Suppressor macrophage treated with lipopolysaccharide for 1 hour (primary cell): Measurements from ENCODE around the gene ZNF227.
"Not testable (repeated sequence)": the region's sequence is repeated elsewhere in the genome, so short reads cannot be mapped to it uniquely, and the experiment has no call there.

Experiments
- DNase-seq, 3 donors: peaks; one replicate each; pipeline ENCODE4 v3.0.0-alpha.2; 2020 to 2022

The ZNF227 gene

DNA sequence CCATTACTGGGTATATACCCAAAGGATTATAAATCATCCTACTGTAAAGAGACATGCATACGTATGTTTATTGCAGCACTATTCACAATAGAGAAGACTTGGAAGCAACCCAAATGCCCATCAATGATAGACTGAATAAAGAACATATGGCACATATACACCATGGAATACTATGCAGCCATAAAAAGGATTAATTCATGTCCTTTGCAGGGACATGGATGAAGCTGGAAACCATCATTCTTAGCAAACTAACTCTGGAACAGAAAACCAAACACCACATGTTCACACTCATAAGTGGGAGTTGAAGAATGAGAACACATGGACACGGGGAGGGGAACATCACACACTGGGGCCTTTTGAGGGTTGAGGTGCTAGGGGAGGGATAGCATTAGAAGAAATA lies 41.1 kb downstream of the ZNF227 start:
- DNase-seq = not testable (repeated sequence)

DNA sequence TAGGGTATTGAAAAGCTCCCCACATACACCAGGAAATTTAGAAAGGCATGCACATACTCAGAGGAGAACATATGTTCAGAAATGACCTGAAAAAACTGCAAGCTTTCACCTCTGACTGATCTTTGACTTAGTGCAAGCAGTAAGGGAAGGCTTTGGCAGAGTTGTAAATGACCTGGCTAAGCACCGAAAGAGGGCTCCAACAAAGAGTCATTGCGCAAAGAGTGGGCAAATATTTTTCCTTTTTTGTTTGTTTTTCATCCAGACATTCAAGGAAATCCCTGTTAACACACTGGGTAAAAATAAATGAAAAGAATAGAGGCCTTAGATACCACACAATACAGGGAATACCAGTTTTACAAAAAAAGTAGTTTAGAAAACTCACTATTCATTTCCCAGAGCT lies 42.2 kb downstream of the ZNF227 start:
- no peak for DNase-seq

DNA sequence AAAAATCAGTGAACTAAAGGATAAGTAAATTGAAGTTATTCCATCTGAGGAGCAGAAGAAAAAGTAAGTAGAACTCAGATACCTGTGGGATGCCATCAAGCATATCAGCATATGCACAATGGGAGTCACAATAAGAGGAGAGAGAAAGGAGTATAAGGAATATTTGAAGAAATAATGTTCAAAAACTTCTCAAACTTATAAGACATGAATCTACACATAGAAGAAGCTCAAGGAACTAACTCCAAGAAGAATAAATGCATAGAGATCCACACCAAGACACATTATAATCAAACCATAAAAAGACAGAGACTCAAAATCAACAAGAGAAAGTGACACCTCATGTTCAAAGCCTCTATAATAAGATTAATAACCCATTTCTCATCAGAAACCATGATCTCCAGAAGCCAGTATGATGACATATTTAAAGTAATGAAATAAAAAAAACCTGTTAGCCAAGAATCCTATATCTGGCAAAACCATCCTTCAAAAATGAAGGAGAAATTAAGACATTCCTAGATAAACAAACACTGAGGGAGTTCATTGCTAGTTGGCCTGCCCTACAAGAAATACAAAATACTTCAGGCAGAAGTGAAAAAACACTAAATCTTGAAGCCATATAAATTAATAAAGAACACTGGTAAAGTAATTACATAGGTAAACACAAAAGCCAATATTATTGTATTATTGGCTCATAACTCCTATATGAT lies 43.5 kb downstream of the ZNF227 start:
- DNase-seq = no peak

DNA sequence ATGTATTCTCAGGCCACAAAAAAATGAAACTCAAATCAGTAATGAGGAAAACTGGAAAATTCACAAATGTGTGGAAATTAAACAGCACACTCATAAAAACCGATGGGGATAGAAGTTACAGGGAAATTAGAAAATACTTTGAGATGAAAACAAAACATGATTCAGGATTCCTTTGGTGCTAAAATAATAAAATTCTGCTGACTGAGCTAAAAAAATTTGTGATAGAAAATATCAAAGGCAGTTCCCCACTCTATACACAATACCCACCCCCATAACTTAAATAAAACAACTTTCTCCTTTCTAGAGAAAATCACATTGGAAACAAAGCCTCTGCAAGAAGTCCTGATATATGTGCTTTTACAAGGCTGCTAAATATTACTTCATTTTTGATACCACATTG lies 45.8 kb downstream of the ZNF227 start:
- no peak for DNase-seq

DNA sequence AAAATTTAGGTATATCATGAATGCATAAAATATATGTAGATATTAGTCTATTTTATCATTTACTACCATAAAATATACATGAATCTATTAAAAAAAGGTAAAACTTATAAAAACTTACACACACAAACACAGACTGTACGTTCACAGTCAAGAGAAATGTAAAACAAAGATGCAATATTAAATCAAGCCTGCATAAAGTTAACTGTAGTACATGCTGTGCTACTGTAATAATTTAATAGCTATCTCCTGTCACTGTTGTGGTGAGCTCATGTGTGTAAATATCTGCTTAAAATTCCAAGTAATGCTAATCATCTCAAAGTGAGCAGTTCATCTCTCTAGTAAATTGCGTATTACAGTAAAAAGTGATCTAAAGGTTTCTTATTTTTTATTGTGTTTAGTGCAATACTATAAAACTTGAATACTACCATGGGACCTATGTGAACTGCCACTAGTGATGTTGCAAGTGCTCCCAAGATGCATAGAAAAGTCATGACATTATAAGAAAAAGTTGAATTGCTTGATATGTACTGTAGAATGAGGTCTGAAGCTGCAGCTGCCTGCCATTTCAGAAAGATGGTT lies 46.6 kb downstream of the ZNF227 start:
- no peak for DNase-seq

DNA sequence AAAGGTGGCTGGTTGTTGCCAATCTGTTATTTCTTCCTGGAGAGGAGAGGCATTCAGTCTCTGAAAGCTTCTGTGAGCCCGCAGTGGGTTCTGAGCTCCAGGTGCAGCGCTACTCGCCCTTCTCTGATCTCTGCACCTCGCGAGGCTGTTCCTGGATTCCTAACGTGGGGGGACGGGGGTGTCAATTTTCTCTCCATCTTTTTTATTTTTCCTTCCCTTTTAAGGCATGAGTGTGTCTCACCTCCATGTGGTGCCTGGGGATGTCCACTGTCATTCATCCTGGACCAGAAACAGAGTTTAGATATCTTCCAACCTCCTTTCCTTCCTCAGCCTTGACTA lies 48.0 kb downstream of the ZNF227 start:
- DNase-seq = no peak

DNA sequence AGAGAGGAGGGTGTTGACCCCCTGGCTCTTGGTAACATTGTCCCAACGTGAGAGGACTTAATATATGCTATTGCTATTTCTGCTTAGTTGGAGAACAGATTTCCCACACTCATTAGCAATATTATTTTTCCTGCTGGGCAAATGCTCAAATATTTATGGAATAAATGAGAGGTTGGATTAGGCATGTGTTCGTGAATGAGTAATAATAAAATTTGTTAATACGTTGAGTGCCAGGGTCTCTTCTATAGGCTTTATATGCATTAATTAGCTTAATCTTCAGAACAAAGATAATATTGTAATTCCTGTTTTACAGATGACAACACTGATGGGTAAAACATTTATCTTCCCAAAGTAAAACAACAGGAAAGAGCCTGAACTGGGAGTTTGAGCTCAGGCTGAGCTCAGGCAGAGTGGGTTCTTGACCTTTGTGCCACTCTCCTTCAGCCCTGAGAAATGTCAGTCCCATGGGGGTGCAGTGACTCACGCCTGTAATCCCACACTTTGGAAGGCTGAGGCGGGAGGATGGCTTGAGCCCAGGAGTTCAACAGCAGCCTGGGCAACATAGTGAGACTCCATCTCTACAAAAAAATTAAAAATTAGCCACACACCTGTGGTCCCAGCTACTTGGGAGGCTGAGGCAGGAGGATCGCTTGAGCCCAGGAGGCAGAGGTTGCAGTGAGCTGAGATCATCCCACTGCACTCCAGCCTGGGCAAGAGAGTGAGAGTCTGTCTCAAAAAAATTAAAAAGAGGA lies 48.5 kb downstream of the ZNF227 start:
- no peak for DNase-seq

DNA sequence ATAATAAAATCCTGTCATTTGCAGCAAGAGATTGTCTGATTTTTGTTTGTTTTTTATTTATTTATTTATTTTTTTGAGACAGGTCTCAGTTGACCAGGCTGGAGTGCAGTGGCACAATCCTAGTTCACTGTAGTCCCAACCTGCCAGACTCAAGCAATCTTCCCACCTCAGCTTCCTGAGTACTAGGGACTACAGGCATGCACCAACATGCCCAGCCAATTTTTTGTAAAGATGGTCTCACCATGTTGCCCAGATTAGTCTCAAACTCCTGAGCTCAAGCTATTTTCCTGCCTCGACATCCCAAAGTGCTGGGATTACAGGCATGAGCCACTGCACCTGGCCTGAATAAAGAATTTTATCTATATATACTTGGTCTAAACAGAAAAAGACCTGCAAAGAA lies 65.0 kb downstream of the ZNF227 start:
- DNase-seq = no peak

DNA sequence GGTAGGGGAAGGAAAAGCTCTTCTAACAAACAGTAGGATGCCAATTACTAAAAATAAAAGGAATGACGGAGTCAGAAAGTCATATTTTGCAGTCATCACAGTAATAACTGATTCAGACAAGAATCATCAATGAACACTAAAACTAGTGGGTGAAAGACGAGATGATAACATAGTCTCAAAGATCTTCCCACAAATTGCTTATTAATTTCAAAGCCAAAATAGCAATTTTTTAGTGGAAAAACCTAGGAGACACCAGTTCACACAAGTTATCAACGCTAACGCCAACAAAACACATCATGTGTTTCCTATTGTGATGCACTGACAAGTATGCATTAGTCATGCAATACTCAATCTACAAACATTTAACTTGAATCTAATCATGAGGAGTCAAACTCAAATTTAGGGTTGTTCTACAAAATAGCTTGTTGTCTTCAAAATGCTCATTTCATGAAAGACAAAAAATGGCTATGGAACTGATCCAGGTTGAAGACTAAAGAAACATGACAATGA lies 65.9 kb downstream of the ZNF227 start:
- no peak for DNase-seq

DNA sequence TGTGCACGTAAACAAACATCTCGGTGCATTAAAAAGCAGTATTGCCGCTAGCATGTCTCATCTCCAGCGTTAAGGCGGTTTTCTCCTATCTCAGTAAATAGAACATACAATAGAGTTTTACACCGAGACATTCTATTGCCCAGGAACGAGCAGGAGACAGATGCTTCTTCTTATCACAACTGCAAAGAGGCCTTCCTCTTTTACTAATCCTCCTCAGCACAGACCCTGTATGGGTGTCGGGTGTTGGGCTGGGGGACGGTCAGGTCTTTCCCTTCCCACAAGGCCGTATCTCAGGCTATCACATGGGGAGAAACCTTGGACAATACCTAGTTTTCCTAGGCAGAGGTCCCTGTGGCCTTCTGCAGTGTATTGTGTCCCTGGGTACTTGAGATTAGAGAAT lies 68.6 kb downstream of the ZNF227 start:
- DNase-seq = no peak

DNA sequence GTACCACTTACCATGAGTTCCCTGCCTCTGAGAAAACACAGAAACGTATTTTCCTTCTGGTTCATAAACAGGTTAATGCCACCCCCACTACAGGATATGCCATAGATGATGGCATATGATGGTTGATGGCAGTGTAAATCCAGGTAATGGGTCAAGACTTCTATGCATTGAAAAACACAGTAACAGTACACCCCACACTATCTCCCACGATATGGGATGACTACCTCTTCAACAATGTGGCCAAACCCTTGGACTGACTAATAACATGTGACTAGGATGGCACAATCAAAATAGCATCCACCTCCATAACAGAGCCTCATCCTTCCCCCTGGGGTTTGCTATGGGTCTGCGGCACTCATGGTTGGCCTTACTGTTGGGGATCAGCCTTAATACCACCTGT lies 70.5 kb downstream of the ZNF227 start:
- DNase-seq = no peak

DNA sequence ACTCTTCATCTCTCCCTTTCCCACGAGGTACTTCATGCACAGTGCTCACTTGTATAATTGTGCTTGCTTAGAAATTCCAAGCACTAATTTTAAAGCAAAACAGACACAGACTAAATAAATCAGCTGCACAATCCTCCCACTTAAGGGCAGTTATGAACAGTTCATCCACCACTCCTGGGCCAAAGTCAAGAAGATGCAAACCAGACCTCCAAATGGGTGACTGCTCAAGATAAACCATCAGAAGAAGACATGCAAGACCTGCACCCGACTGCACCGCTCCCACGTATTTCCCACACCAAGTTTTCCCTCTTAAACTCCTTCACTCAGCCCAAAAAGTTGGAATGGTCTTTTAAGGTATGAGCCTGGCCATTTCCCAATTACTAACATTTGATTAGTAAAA lies 72.6 kb downstream of the ZNF227 start:
- no peak for DNase-seq
